ENCODE measurements around the gene PLPPR3. TPM values are rescaled to one million over a fixed set of nuclear protein-coding genes. Genes with fewer than 3 reads are reported as not detected.
A peak's percentile ranks its signal among the peaks of the same experiment; 100 is the strongest.

Gene PLPPR3
- total RNA-seq, 4 donors from 2014 or later, result not detected

GRCh38 chr19:861756-862580 is 40.2 kb upstream of the PLPPR3 start:
- 8% methylated on average over 36 of the region's 60 CpGs for WGBS
- no peak overlapping the region for H3K27ac ChIP-seq
- H3K36me3 ChIP-seq, result no peaks in the 10 kb centered on the region
- H3K4me1 ChIP-seq, result peaks cover 44% of the 10 kb centered on the region
- no peak for DNase-seq (ENCODE audit: low spot score in 2 of 2)
- no peaks in the 10 kb centered on the region for H3K27me3 ChIP-seq
- H3K4me3 ChIP-seq, result peak overlapping the region; percentile 62
- no peaks in the 10 kb centered on the region for H3K9me3 ChIP-seq
- TF ChIP-seq CTCF (IDR thresholded peaks at IDR 0.05) (peak in 1 of 2 donors; percentile 34), POLR2AphosphoS5 (IDR thresholded peaks at IDR 0.05) (no peak)

- Histone ChIP-seq H3K9me3 (no peaks in the 10 kb centered on the region), H3K27ac (no peak overlapping the region), H3K4me1 (peaks cover 44% of the 10 kb centered on the region), H3K36me3 (no peaks in the 10 kb centered on the region), H3K27me3 (no peaks in the 10 kb centered on the region), H3K4me3 (peak overlapping the region; percentile 62)
- TF ChIP-seq EP300 (IDR thresholded peaks at IDR 0.05) (no peak), CTCF (IDR thresholded peaks at IDR 0.05) (no peak), POLR2AphosphoS5 (IDR thresholded peaks at IDR 0.05) (no peak), POLR2A (IDR thresholded peaks at IDR 0.05) (no peak)
- DNase-seq (ENCODE audit: low spot score in 2 of 2), result no peak
- WGBS, result 41% methylated on average over 18 of the region's 35 CpGs
Measured at GRCh38 chr19:861141-861755, 39.5 kb upstream of the PLPPR3 start.

- Histone ChIP-seq H3K36me3 (no peaks in the 10 kb centered on the region), H3K4me1 (peaks cover 44% of the 10 kb centered on the region), H3K27me3 (no peaks in the 10 kb centered on the region), H3K27ac (peak within 1 kb of the TSS; percentile 84), H3K4me3 (peak within 1 kb of the TSS; percentile 62), H3K9me3 (no peaks in the 10 kb centered on the region)
- WGBS, result 20% methylated on average over 8 of the region's 24 CpGs
- DNase-seq (ENCODE audit: low spot score in 2 of 2), result peak in 1 of 2 donors; percentile 91
- TF ChIP-seq CTCF (IDR thresholded peaks at IDR 0.05) (no peak), POLR2AphosphoS5 (IDR thresholded peaks at IDR 0.05) (peak in 2 of 3 donors; percentile 24 to 36), POLR2A (IDR thresholded peaks at IDR 0.05) (peak; percentile 78 to 92), EP300 (IDR thresholded peaks at IDR 0.05) (no peak)
Measured at GRCh38 chr19:858868-859843, 37.4 kb upstream of the PLPPR3 start, which contains the start of gene CFD. TSS of gene CFD (plus strand) at chr19:859664. CDS start at chr19:859690, 26 bp downstream.

GRCh38 chr19:858284-858683 is 36.5 kb upstream of the PLPPR3 start:
- DNase-seq (ENCODE audit: low spot score in 2 of 2), result no peak
- Histone ChIP-seq H3K36me3 (no peaks in the 10 kb centered on the region), H3K27ac (peak overlapping the region; percentile 84), H3K4me3 (no peak overlapping the region), H3K4me1 (peaks cover 44% of the 10 kb centered on the region), H3K9me3 (no peaks in the 10 kb centered on the region), H3K27me3 (peaks cover 2% of the 10 kb centered on the region)
- TF ChIP-seq CTCF (IDR thresholded peaks at IDR 0.05) (no peak), POLR2AphosphoS5 (IDR thresholded peaks at IDR 0.05) (no peak), POLR2A (IDR thresholded peaks at IDR 0.05) (no peak), EP300 (IDR thresholded peaks at IDR 0.05) (no peak)
- 94% methylated on average over 8 of the region's 9 CpGs for WGBS

All from suprapubic skin (tissue), 4 donors.